Breast epithelium (tissue), 4 donors: ENCODE results near the gene SLC9A8. TPM values are rescaled to one million over a fixed set of nuclear protein-coding genes. Genes with fewer than 3 reads are reported as not detected.

Experiments used
- DNase-seq, 2 donors: peaks; one replicate each; pipeline ENCODE4 v3.0.0-alpha.2; 2019; ENCODE audit warnings: low spot score in 2 of 2
- H3K27ac ChIP-seq, 2 donors: fragments of 200-600 bp; sonication (generic) in 1 of 2; one replicate each; pipeline ENCODE4 v1.5.1; 2016 to 2019; ENCODE audit warnings: mild to moderate bottlenecking in 1 of 2
- H3K27me3 ChIP-seq, 2 donors: fragments of 200-600 bp; sonication (generic) in 1 of 2; one replicate each; pipeline versions ENCODE4 v1.5.1 to v1.6.0; 2017 to 2019; ENCODE audit warnings: control low read depth in 1 of 2, mild to moderate bottlenecking in 1 of 2
- H3K36me3 ChIP-seq: fragments of 200-600 bp; one replicate; pipeline ENCODE4 v1.5.1; 2019
- H3K4me1 ChIP-seq, 2 donors: fragments of 200-600 bp; sonication (generic); one replicate each; pipeline ENCODE4 v1.5.1; 2016 to 2019; ENCODE audit warnings: control low read depth in 1 of 2
- H3K4me3 ChIP-seq, 3 donors: fragments of 200-600 bp; sonication (generic); 1 replicate in 2 of 3; 2 replicates in 1 of 3; pipeline ENCODE4 v1.5.1; 2016 to 2019; ENCODE audit warnings: mild to moderate bottlenecking in 3 of 3, moderate library complexity in 2 of 3
- H3K9me3 ChIP-seq, 2 donors: fragments of 200-600 bp; sonication (generic) in 1 of 2; one replicate each; pipeline ENCODE4 v1.5.1; 2016 to 2019; ENCODE audit warnings: control low read depth in 1 of 2
- POLR2A ChIP-seq: fragments of 450-650 bp; IDR thresholded peaks from one replicate; pipeline ENCODE4 v1.6.1; 2016; ENCODE audit warnings: antibody characterized with exemption, mild to moderate bottlenecking, moderate library complexity
- POLR2AphosphoS5 ChIP-seq, 3 donors: sonication (generic); formaldehyde crosslinking; IDR thresholded peaks; one replicate each; pipeline ENCODE4 v1.6.1; 2017; ENCODE audit warnings: antibody characterized with exemption in 3 of 3
- intact Hi-C: fragments of 100-400 bp; cut with DNase I; formaldehyde crosslinking; loops from one replicate; pipeline ENCODE4 v1.15.1; 2023; ENCODE audit warnings: low total_unique reads
- total RNA-seq, 3 donors: library from RNA; depleted of rRNA; stranded (reverse); fragments of >200 nt; gene quantifications; one replicate each; pipeline ENCODE4 v1.1.0, GENCODE V29; 2016
- TF ChIP-seq, protein P1 (sequence below), 3 donors: fragments of 450-650 bp; IDR thresholded peaks; one replicate each; pipeline ENCODE4 v1.5.1; 2016 to 2017; ENCODE audit warnings: antibody characterized with exemption in 3 of 3, mild to moderate bottlenecking in 3 of 3, moderate library complexity in 3 of 3

SLC9A8 gene
- total RNA-seq, 3 donors from 2014 or later = 11.8 to 13.5 (median 13.3) TPM

DNA sequence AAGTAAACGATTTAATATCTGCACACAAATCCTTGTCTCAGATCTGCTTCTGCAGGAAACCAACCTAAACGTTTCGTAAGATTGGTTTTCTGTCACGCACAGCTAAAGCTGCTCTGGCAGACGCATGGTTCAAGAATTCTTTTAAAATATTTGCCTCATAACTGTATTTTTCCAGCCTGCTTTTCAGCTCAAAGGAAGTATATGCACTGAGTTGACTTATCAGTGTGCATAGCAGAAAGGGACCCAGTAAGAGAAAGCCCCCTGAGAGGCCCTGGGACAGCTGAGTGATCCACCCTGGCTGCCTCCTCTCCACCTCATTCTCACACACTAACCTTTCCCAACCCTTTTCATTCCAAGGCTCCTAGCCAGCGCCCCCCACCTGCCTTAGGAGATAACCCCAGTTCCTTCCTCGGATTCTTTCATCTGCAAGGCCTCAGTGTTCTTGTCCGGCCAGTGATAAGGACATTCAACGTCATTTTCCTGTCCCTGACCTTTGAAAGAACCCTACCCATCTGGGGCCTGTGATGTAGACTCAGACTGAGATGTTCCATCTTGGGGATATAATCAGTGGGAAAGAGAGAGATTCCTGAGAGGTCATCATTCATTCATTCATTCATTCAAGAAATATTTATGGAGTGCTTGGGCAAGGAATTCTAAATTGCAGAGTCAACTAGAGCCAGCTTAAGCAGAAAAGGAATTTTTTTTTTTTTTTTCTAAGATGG is 22.4 kb upstream of the SLC9A8 start:
- no peaks in the 10 kb centered on the region for H3K36me3 ChIP-seq
- DNase-seq = no peak
- H3K9me3 ChIP-seq = no peaks in the 10 kb centered on the region
- H3K4me1 ChIP-seq = no peaks in the 10 kb centered on the region
- no peak overlapping the region for H3K27ac ChIP-seq
- no peak overlapping the region for H3K4me3 ChIP-seq
- no peaks in the 10 kb centered on the region for H3K27me3 ChIP-seq
- intact Hi-C loops = no loop called here
- TF ChIP-seq, protein P1, sequence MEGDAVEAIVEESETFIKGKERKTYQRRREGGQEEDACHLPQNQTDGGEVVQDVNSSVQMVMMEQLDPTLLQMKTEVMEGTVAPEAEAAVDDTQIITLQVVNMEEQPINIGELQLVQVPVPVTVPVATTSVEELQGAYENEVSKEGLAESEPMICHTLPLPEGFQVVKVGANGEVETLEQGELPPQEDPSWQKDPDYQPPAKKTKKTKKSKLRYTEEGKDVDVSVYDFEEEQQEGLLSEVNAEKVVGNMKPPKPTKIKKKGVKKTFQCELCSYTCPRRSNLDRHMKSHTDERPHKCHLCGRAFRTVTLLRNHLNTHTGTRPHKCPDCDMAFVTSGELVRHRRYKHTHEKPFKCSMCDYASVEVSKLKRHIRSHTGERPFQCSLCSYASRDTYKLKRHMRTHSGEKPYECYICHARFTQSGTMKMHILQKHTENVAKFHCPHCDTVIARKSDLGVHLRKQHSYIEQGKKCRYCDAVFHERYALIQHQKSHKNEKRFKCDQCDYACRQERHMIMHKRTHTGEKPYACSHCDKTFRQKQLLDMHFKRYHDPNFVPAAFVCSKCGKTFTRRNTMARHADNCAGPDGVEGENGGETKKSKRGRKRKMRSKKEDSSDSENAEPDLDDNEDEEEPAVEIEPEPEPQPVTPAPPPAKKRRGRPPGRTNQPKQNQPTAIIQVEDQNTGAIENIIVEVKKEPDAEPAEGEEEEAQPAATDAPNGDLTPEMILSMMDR (IDR thresholded peaks at IDR 0.05) = no peak
- TF ChIP-seq POLR2A = no peak
- no peak for TF ChIP-seq POLR2AphosphoS5 (IDR thresholded peaks at IDR 0.05)

DNA sequence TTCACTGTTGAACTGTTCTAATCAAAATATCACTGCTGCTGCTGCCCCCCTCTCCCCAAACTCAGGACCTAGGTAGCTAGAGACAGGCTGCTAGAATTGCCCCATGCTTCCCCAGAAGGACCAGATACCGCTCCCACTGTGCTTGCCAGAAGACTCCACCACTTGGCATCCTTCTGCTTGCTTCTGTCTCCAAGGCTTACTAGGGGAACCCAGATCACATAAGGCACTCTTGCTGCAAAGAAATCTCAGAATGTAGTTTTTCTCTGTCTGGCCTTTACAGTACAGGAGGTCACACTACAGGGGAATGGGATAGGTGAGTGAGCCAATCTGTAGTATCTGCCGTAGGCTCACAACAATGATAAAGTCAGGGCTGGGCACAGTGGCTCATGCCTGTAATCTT is 21.5 kb upstream of the SLC9A8 start:
- Histone ChIP-seq H3K4me1 (no peaks in the 10 kb centered on the region), H3K9me3 (no peaks in the 10 kb centered on the region)

DNA sequence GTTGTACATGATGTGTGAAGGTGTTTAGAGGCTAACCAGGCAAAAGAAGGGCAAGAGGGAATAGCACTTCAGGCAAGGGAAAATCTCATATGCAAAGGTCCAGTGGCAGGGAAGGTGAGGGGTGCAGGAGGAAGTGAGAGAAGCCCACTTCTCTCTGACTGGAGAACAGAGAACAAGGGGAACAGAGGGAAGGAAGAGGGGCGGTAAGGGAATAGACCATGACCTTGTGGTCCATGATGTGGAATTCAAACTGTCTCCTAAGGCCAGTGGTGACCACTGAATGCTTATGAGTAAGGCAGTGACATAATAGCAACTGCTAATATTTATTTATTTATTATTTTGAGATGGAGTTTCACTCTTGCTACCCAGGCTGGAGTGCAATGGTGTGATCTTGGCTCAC is 20.6 kb upstream of the SLC9A8 start:
- Histone ChIP-seq H3K9me3 (no peaks in the 10 kb centered on the region), H3K4me3 (no peak overlapping the region), H3K27ac (no peak overlapping the region), H3K27me3 (no peaks in the 10 kb centered on the region), H3K36me3 (no peaks in the 10 kb centered on the region), H3K4me1 (no peaks in the 10 kb centered on the region)
- no peak for TF ChIP-seq POLR2A
- TF ChIP-seq POLR2AphosphoS5 (IDR thresholded peaks at IDR 0.05) = no peak
- TF ChIP-seq, protein P1 (IDR thresholded peaks at IDR 0.05) = no peak
- intact Hi-C loops = no loop called here
- DNase-seq = no peak

More for the DNA sequence above, 21.5 kb upstream of the SLC9A8 start:
- DNase-seq = no peak
- Histone ChIP-seq H3K4me3 (no peak overlapping the region), H3K36me3 (no peaks in the 10 kb centered on the region), H3K27me3 (no peaks in the 10 kb centered on the region), H3K27ac (no peak overlapping the region)
- intact Hi-C loops = no loop called here
- TF ChIP-seq POLR2A (no peak), POLR2AphosphoS5 (IDR thresholded peaks at IDR 0.05) (no peak)
- TF ChIP-seq, protein P1 (IDR thresholded peaks at IDR 0.05) = no peak

DNA sequence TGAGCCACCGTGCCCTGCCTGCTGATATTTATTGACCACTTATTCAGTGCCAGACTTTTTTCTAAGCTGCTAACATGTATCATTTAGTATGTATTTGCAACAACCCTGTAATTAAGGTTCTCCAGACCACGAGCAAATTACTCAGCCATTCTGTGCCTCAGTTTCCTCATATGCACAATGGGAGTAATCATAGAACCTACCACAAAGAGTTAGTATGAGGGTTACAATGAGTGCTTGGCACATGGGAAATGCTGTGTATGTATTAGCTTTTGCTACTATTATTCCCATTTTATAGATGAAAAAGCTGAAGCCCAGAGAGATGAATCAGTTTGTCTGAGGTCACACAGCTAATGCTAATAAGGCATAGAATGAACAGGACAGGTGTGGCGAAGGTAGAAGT is 20.0 kb upstream of the SLC9A8 start:
- DNase-seq = no peak
- TF ChIP-seq POLR2A (no peak), POLR2AphosphoS5 (IDR thresholded peaks at IDR 0.05) (no peak)
- TF ChIP-seq, protein P1 (IDR thresholded peaks at IDR 0.05) = no peak
- H3K4me3 ChIP-seq = no peak overlapping the region
- H3K9me3 ChIP-seq = no peaks in the 10 kb centered on the region
- H3K36me3 ChIP-seq = no peaks in the 10 kb centered on the region
- no peak overlapping the region for H3K27ac ChIP-seq
- intact Hi-C loops = no loop called here
- H3K4me1 ChIP-seq = no peaks in the 10 kb centered on the region
- no peaks in the 10 kb centered on the region for H3K27me3 ChIP-seq

DNA sequence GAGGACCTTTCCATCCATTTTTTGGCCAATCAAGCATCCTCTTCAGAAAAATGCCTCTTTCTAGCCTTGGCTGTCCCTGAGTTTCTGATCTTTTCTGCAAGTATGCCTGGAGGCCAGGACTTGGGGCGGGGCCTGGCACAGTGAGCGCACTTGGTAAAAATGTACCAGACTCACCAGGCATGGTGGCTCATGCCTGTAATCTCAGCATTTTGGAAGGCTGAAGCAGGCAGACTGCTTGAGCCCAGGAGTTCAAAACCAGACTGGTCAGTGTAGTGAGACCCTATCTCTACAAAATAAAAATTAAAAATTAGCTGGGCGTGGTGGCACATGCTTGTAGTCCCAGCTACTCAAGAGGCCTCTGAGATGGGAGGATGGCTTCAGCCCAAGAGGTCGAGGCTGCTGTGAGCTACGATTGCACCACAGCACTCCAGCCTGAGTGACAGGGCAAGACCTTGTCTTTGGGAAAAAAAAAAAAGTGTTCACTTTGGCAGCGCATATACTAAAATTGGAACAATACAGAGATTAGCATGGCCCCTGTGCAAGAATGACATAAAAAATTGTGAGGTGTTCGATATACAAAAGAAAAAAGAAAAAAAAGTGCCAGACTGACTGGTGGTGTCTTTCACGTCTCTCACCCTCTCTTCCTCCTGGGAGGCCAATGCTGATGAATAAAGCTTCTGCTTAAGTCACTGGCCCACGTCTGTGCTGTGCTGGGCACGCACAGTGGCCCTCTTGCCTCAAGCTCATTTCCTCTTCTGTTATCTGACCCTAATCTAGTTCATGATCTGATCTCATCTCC is 18.1 kb upstream of the SLC9A8 start:
- no peak overlapping the region for H3K27ac ChIP-seq
- intact Hi-C loops = no loop called here
- H3K4me3 ChIP-seq = no peak overlapping the region
- DNase-seq = no peak
- no peaks in the 10 kb centered on the region for H3K27me3 ChIP-seq
- no peaks in the 10 kb centered on the region for H3K36me3 ChIP-seq
- H3K9me3 ChIP-seq = no peaks in the 10 kb centered on the region
- no peaks in the 10 kb centered on the region for H3K4me1 ChIP-seq
- TF ChIP-seq POLR2A (no peak), POLR2AphosphoS5 (IDR thresholded peaks at IDR 0.05) (no peak)
- TF ChIP-seq, protein P1 (IDR thresholded peaks at IDR 0.05) = no peak
